Stomach (tissue), 9 donors: ENCODE results near the gene KIRREL2. TPM values are rescaled to one million over a fixed set of nuclear protein-coding genes. Genes with fewer than 3 reads are reported as not detected.

Experiments
- DNase-seq, 2 donors: peaks; one replicate each; pipeline versions ENCODE4 v3.0.0 to v3.0.0-alpha.2; 2013 to 2019
- H3K27ac ChIP-seq, 5 donors: fragments of 200-600 bp in 4 of 5; sonication (generic) in 4 of 5; one replicate each; pipeline ENCODE4 v1.5.1; 2013 to 2019; ENCODE audit warnings: mild to moderate bottlenecking in 1 of 5, moderate library complexity in 1 of 5
- H3K27me3 ChIP-seq, 3 donors: fragments of 200-600 bp; sonication (generic); one replicate each; pipeline ENCODE4 v1.5.1; 2017 to 2019; ENCODE audit warnings: mixed run types in 1 of 3
- H3K36me3 ChIP-seq, 4 donors: fragments of 200-600 bp; sonication (generic); 1 replicate in 3 of 4; 2 replicates in 1 of 4; pipeline ENCODE4 v1.5.1; 2016 to 2019
- H3K4me1 ChIP-seq, 4 donors: fragments of 200-600 bp; sonication (generic); one replicate each; pipeline ENCODE4 v1.5.1; 2016 to 2019
- H3K4me3 ChIP-seq, 4 donors: fragments of 200-600 bp; sonication (generic) in 3 of 4; one replicate each; pipeline ENCODE4 v1.5.1; 2016 to 2019; ENCODE audit warnings: mild to moderate bottlenecking in 1 of 4
- H3K9me3 ChIP-seq, 4 donors: fragments of 200-600 bp; sonication (generic); one replicate each; pipeline ENCODE4 v1.5.1; 2016 to 2019
- EP300 ChIP-seq: sonication (generic); formaldehyde crosslinking; IDR thresholded peaks from one replicate; pipeline ENCODE4 v1.6.1; 2017; ENCODE audit warnings: antibody characterized with exemption
- POLR2A ChIP-seq, 4 donors: fragments of 450-650 bp; IDR thresholded peaks; one replicate each; pipeline ENCODE4 v1.6.1; 2016; ENCODE audit warnings: antibody characterized with exemption in 4 of 4, control low read depth in 2 of 4, mild to moderate bottlenecking in 1 of 4, moderate library complexity in 1 of 4
- POLR2AphosphoS5 ChIP-seq, 3 donors: sonication (generic); formaldehyde crosslinking; IDR thresholded peaks; one replicate each; pipeline ENCODE4 v1.6.1; 2016; ENCODE audit warnings: antibody characterized with exemption in 3 of 3
- WGBS, 5 donors: extraction: QIAGEN DNeasy Blood & Tissue Kit in 3 of 5; methylation state at CpG; one replicate each; pipeline versions ENCODE4 v1.1.5 to v1.1.7; 2013 to 2018; 5-methylcytosine and 5-hydroxymethylcytosine counted together
- intact Hi-C: fragments of 100-400 bp; cut with DNase I; formaldehyde crosslinking; loops from one replicate; pipeline ENCODE4 v1.15.1; 2023; ENCODE audit warnings: low total_unique reads
- polyA plus RNA-seq, 3 donors: library from polyadenylated mRNA; stranded (reverse); fragments of 200-250 nt; gene quantifications; one replicate each; pipeline ENCODE4 v1.2.3, GENCODE V29; 2013
- total RNA-seq, 5 donors: library from RNA; depleted of rRNA; stranded (reverse); fragments of >200 nt; gene quantifications; one replicate each; pipeline versions ENCODE4 v1.1.0 to v1.2.3, GENCODE V29; 2014 to 2016
- TF ChIP-seq, protein P1 (sequence below), 7 experiments: fragments of 450-650 bp in 4 of 7; fragments of 200-600 bp in 3 of 7; sonication (generic) in 3 of 7; IDR thresholded peaks; one replicate each; pipeline ENCODE4 v1.5.1; 2016 to 2019; ENCODE audit warnings: antibody characterized with exemption in 7 of 7, control low read depth in 2 of 7, mild to moderate bottlenecking in 1 of 7
- donor health status: healthy with polysubstance abuse.
- donor health status: Bipolar disorder and iron deficiency.
- donor health status: healthy.

Gene KIRREL2
- total and polyA plus RNA-seq, 8 donors, result 0.43 to 0.73 (median 0.61) TPM; not detected in 4

GRCh38 chr19:35903550-35904179, 47.0 kb downstream of the KIRREL2 start:
- 1 to 2% (median 1%) methylated on average over 21 to 24 of the region's 24 CpGs for WGBS, 5 donors
- H3K27ac ChIP-seq, result peak overlapping the region; percentile 58 to 95 (median 93)
- H3K4me3 ChIP-seq, result peak overlapping the region; percentile 25 to 34 (median 28)
- H3K27me3 ChIP-seq, result no peaks in the 10 kb centered on the region
- no peaks in the 10 kb centered on the region for H3K9me3 ChIP-seq
- no peaks in the 10 kb centered on the region for H3K36me3 ChIP-seq
- peak; percentile 77 to 92 for DNase-seq
- intact Hi-C loops, result no loop called here
- peaks cover 25 to 63% (median 36%) of the 10 kb centered on the region in 4 donors for H3K4me1 ChIP-seq
- TF ChIP-seq EP300, result no peak
- no peak for TF ChIP-seq POLR2A (IDR thresholded peaks at IDR 0.05)
- peak; percentile 37 to 66 (median 64) for TF ChIP-seq POLR2AphosphoS5 (IDR thresholded peaks at IDR 0.05)

DNA sequence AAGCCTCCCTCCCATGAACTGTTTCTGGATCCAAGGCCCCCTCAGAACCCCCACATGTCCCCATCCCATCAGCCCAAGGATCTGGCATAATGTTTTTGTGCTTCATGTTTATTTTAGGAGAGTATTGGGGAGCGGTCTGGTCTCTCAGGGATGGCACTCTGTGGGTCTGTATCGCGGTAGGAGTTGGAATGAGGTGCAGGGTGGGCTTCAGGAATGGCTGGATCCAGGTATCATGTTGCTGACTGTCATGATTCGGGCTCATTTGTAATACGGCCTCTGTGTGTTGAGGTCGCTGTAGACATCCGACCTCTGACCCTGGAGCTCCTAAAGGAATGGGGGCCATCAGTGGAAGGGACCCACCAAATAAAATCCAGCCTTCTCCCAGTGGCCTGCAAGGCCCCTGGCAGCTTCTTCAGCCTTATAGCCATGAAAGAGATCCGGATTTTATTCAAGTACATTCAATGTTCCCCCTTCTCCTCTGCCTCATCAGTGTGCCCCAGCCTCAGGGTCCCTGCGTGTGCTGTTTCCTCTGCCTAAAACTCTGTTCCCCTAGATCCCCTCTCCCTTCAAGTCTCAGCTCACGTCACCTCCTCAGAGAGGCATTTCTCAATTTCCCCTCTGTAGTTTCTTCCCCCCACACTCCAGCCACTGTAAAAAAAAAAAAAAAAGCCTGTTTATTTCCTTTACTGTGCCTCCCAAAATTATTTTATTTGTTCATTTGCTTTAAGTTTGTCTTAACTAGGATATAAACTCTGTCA, 47.8 kb downstream of the KIRREL2 start:
- Histone ChIP-seq H3K27ac (peak overlapping the region in 4 of 5 donors; percentile 84 to 95 (median 94)), H3K4me1 (peaks cover 25 to 62% (median 35%) of the 10 kb centered on the region in 4 donors), H3K4me3 (peak overlapping the region in 1 of 4 donors; percentile 2), H3K27me3 (no peaks in the 10 kb centered on the region), H3K36me3 (no peaks in the 10 kb centered on the region), H3K9me3 (no peaks in the 10 kb centered on the region)
- 83 to 90% (median 89%) methylated on average over 6 to 10 of the region's 10 CpGs for WGBS, 5 donors
- TF ChIP-seq POLR2A (IDR thresholded peaks at IDR 0.05) (no peak), POLR2AphosphoS5 (IDR thresholded peaks at IDR 0.05) (no peak), EP300 (no peak)
- TF ChIP-seq, protein P1, sequence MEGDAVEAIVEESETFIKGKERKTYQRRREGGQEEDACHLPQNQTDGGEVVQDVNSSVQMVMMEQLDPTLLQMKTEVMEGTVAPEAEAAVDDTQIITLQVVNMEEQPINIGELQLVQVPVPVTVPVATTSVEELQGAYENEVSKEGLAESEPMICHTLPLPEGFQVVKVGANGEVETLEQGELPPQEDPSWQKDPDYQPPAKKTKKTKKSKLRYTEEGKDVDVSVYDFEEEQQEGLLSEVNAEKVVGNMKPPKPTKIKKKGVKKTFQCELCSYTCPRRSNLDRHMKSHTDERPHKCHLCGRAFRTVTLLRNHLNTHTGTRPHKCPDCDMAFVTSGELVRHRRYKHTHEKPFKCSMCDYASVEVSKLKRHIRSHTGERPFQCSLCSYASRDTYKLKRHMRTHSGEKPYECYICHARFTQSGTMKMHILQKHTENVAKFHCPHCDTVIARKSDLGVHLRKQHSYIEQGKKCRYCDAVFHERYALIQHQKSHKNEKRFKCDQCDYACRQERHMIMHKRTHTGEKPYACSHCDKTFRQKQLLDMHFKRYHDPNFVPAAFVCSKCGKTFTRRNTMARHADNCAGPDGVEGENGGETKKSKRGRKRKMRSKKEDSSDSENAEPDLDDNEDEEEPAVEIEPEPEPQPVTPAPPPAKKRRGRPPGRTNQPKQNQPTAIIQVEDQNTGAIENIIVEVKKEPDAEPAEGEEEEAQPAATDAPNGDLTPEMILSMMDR (IDR thresholded peaks at IDR 0.05), result no peak
- intact Hi-C loops, result no loop called here
- no peak for DNase-seq

- Histone ChIP-seq H3K27me3 (no peaks in the 10 kb centered on the region), H3K36me3 (no peaks in the 10 kb centered on the region), H3K4me1 (peaks cover 25 to 55% (median 35%) of the 10 kb centered on the region in 4 donors), H3K27ac (peak overlapping the region in 4 of 5 donors; percentile 18 to 95 (median 94)), H3K4me3 (no peak overlapping the region), H3K9me3 (no peaks in the 10 kb centered on the region)
- WGBS, 5 donors, result 61 to 78% (median 71%) methylated on average over 6 of the region's 6 CpGs
- TF ChIP-seq EP300, result no peak
- no peak for TF ChIP-seq POLR2A (IDR thresholded peaks at IDR 0.05)
- TF ChIP-seq, protein P1 (IDR thresholded peaks at IDR 0.05), result no peak
- no peak for TF ChIP-seq POLR2AphosphoS5 (IDR thresholded peaks at IDR 0.05)
- DNase-seq, result no peak
- intact Hi-C loops, result no loop called here
Observed at GRCh38 chr19:35905178-35905727, 48.5 kb downstream of the KIRREL2 start.

- Histone ChIP-seq H3K27me3 (no peaks in the 10 kb centered on the region), H3K4me3 (peak overlapping the region; percentile 6 to 43 (median 31)), H3K36me3 (no peaks in the 10 kb centered on the region), H3K27ac (peak overlapping the region in 4 of 5 donors; percentile 48 to 95 (median 77)), H3K4me1 (peaks cover 19 to 52% (median 28%) of the 10 kb centered on the region in 4 donors), H3K9me3 (no peaks in the 10 kb centered on the region)
- DNase-seq, result no peak
- 33 to 53% (median 40%) methylated on average over 8 to 12 of the region's 12 CpGs for WGBS, 5 donors
- TF ChIP-seq, protein P1 (IDR thresholded peaks at IDR 0.05), result no peak
- TF ChIP-seq POLR2AphosphoS5 (IDR thresholded peaks at IDR 0.05), result no peak
- TF ChIP-seq EP300, result no peak
- TF ChIP-seq POLR2A (IDR thresholded peaks at IDR 0.05), result no peak
- intact Hi-C loops, result no loop called here
Observed at GRCh38 chr19:35907377-35907745, 50.6 kb downstream of the KIRREL2 start.
